HG03103 (cell line): ENCODE data around the gene ARHGAP6.
"Not testable (repeated sequence)": the region's sequence is repeated elsewhere in the genome, so short reads cannot be mapped to it uniquely, and the experiment has no call there.

Source experiments
- ATAC-seq: cut with Tn5 transposase; IDR thresholded peaks from one replicate; pipeline ENCODE4 v1.9.1; 2021; ENCODE audit warnings: low read depth; ENCODE audit not compliant: unreplicated experiment

Gene ARHGAP6

DNA sequence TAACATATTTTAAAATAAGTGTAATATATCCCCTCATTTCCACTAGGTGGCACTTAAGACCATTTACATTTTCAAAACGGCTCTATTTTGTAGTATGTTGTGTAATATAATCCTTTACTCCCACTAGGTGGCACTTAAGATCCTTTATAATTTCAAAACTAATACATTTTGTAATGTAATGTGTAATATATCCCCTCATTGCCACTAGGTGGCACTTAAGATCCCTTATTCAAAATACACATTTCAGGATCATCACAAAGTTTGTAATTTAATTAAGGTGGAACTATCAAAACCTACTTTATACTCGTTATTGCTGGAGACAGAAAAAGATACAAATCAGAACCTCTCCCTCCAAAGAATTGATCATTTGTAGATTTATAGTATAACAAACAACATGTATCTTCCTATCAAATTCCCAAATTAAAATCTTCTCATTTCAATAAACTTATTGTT lies 132.5 kb downstream of the ARHGAP6 start:
- peak; percentile 90 for ATAC-seq

DNA sequence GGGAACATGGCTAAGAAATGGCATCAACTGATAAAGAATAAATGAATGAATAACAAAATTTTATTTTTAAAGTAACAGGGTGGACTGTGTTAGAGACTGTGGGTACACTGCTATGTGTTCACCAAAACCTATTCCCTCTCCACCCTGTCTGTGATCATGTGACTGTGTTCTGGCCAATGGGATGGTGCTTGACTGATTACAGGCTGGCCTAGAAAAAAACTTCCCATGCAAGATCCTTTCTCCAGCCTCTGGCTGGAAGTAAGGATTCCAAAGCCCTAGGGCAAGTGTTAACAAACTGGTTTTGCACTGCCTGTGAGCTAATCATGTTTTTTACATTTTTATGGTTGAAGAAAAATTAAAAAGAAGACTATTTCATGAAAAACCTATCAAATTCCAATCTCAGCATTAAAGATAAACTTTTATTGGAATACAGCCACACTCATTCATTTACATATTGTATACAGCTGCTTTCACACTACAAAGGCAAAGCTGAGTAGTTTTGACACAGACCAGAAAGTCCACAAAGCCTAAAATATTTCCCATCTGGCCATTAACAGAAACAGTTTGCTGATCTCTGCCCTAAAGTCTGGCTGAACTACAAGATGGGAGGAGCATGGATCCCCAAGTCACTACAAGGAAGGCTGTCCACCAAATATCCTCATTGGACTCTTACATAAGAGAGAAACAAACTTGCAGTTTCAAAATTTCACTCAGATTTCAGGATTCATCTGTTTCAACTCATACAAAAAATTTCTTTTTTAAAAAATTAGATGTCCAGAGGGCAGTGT lies 133.2 kb downstream of the ARHGAP6 start:
- ATAC-seq, result no peak

DNA sequence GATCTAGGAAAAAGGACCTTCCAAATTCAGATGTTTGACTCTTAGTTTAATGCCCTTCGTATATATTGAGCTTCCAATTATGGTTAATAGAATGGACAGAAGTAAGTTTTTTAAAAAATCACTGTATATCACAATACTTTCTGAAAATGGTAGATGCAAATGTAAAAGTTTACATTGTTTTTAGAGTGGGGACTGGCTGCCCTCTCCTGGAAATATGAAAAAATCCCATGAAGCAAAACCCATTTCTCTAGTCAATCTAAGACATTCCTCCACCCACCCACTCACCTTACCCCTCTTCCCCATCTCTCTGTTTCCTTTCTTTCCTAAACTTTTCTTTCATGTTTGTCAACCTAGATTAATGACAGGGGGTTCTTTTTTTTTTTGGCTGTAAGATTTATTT lies 134.5 kb downstream of the ARHGAP6 start:
- ATAC-seq, result no peak

DNA sequence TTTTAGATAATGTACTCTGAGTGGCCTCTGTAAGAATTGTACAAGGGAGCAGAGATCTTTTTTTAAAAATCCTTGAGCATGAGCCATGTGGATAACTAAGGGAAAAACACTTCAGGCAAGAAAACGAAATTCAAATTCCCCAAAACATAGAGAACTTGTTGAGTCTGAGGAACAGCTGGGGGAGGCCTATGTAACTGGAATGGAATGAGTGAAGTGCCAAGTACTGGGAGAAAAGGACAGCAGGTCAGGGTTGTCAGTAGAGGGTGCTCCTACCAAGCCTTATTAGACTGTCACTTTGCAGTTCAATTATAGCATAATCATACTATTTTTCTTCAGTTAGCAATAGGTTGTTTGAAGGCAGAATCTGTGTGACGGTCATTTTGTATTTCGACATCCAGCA lies 135.1 kb downstream of the ARHGAP6 start:
- ATAC-seq, result no peak

DNA sequence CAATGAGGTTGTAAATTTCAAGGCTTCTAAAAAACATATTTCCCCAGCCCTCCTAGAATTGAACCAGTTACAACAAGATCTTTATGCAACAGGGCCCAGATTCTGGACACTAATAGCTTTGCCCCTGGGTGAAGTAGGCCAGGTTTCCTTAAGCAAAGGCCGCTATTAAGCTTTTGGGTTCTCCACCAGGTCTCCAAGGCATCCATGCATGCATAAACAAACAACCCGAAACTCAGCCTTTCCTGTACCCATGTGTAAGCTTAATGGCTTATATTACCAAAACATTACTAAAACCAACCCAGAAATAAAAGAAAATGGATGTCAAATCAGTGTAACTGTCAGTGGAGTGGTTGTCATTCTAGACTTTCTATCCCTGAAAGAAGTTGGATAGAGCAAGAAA lies 137.1 kb downstream of the ARHGAP6 start:
- ATAC-seq, result no peak

DNA sequence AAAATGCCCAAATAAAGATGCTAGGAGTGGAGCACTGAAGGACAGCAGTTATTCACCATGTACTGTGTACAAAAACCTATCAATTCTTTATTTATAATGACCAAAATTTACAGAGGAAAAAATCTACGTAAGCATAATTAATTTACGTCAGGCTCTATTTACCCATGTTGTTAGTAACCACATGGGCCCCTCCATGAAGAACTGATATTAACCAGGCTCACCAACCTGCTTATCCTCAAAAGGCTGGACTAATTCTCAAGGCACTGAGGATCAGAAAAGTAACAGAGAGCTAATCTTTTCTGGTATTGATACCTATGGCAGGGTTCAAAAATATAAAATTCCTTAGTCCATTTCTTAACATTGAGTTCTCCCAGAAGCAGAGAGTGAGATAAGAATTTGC lies 140.0 kb downstream of the ARHGAP6 start:
- no peak for ATAC-seq

DNA sequence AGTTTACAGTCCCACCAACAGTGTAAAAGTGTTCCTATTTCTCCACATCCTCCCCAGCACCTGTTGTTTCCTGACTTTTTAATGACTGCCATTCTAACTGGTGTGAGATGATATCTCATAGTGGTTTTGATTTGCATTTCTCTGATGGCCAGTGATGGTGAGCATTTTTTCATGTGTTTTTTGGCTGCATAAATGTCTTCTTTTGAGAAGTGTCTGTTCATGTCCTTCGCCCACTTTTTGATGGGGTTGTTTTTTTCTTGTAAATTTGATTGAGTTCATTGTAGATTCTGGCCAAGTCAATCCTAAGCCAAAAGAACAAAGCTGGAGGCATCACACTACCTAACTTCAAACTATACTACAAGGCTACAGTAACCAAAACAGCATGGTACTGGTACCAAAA lies 146.5 kb downstream of the ARHGAP6 start:
- ATAC-seq, result not testable (repeated sequence)

DNA sequence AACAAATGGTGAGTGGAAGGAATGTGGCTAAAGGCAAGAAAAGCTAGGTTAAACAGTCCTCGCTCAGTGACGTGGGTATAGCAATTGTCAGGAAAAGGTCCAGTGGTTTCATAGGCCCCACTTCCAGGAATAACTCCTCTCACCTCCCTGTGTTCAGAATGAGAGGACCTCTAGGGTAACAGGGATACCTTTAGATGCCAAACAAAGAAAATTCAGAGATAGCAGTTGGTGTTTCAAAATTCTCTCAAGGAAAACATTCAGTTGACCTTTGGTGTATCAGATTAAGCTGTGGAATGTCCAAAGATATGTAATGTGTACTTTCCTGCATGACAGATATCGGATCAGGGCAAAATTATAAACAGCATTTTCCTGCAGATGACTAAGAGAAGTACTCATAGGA lies 155.9 kb downstream of the ARHGAP6 start:
- no peak for ATAC-seq

DNA sequence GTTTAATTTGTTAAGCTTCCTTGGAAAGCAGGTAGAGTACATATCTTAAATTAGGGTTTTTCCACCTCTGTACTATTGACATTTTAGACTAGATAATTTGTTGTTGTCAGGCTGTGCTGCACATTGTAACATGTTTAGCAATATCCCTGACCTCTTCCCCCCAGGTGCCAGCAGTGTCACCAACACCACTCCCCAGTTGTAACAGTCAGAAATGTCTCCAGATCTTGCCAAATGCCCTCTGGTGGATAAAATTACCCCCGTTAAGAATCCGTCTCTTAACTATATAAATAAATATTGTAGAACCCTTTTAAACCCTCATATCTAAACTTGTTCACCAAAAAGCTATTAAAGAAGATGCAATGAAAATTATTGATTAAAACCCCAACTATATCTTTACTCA lies 161.5 kb downstream of the ARHGAP6 start:
- ATAC-seq, result no peak

DNA sequence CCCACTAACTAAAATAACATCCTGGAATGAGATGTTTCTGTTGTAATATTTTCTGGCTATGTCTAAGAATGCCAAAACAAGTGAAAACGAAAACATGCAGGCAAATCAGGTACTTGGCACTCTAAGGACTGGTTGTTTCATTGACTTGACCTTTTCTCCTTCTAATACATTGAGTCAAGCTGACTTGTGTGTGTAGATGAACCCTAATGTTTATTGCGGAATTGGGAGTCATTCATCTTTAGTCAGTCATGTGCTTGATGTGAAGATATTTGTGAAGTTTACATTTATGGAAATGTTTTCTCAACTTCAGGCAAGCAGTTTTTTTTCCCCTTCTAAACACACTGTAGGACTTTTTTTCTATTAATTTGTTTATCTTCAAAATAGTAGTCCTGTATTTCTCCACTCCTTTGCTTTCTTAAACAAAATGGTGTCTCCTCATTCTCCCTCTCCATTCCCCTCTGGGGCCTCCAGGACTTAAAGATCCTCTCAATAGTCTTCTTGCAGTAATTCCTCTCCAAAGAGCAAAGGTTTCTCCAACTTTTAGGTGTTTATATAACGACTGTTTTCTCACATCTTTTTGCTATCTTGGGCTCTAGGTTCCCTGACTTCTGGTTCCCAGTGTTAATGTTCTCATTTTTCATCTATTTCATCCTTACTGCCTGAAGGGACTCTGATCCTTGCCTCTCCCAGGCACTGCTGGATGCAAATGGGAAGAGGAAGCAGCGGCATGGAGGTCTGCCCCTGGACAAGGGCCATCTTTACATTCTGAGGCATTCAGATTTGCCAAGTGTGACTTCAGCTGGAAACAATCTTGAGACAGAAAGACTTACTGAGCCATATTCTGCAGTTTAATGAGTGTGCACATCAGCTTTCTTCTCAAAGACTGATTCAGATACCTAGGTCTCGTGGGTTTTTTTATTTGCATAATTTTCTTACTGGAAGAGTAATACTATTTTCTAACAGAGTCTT lies 166.4 kb downstream of the ARHGAP6 start:
- ATAC-seq, result no peak

DNA sequence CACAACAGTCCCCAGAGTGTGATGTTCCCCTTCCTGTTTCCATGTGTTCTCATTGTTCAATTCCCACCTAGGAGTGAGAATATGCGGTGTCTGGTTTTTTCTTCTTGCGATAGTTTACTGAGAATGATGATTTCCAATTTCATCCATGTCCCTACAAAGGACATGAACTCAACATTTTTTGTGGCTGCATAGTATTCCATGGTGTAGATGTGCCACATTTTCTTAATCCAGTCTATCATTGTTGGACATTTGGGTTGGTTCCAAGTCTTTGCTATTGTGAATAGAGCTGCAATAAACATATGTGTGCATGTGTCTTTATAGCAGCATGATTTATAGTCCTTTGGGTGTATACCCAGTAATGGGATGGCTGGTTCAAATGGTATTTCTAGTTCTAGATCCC lies 174.3 kb downstream of the ARHGAP6 start:
- not testable (repeated sequence) for ATAC-seq

DNA sequence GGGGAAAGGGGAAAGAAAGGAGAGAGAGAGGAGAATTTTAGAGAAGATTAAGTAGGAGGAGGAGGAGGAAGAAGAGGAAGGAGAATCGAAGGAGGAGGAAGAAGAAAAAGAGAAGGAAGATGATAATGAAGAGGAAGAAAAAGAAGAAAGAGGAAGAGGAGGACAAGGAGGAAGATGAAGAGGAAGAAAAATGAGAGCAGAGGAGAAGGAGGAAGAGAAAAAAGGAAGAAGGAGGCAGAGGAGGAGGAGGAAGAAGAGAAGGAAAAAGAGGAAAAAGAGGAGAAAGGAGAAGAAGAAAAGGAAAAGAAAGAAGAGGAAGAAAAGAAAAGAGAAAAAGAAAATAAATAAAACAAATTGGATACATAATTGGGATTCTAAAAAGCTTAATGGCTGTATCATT lies 181.4 kb downstream of the ARHGAP6 start:
- no peak for ATAC-seq

DNA sequence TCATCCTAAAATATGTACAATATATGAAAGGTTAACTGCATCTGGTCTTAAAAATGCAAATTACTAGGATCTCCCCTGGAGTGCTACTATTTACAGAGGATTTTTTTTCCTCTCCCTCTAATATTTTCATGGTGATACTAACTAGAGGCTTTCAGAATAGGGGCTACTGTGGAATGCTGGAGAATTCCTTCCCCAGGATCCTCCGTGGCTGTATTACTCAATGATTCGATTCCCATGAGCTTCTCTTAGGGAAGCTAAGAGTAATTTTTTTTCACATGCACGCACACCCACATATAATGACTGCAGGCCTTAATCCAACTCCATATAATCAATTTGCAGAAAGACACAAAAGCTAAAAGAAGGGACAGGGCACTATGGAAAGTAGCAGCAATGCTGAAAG lies 184.7 kb downstream of the ARHGAP6 start:
- ATAC-seq, result no peak

DNA sequence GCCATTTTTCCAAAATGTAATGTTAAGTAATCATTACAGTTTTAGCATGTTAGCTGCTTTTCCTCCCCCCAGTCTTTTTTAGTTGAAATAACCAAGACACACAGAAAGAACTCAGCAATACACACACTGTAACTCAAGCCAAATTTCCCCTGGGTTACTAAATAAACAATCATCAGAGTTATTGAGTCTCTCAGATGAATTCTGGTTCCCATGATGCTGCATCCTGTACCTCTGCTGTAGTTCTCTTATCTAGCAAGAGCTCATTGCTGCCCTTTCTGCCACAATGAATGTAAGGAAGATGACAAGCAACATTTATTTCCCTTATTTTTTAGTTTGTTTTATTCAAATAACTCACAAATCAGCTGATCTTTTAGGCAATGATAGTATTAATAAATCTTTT lies 185.1 kb downstream of the ARHGAP6 start:
- ATAC-seq, result no peak

DNA sequence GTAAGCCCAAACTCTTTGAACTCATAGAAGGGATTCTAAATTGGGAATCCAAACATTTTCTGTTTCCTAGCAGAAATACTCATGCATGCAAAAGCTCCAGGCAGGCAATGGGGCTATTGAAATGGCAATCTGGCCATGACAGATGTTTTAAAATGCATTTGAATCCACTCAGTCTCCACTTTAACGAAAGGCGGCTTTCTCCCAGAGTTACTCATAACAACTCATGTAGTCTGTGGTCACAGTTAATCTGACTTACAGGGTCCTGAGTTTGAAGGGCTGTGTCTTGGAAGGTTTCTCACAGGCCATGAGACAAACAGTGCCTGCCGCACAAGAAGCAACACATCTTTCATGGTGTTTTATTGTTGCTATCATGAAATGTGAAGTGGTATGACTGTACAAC lies 186.8 kb downstream of the ARHGAP6 start:
- ATAC-seq, result no peak

DNA sequence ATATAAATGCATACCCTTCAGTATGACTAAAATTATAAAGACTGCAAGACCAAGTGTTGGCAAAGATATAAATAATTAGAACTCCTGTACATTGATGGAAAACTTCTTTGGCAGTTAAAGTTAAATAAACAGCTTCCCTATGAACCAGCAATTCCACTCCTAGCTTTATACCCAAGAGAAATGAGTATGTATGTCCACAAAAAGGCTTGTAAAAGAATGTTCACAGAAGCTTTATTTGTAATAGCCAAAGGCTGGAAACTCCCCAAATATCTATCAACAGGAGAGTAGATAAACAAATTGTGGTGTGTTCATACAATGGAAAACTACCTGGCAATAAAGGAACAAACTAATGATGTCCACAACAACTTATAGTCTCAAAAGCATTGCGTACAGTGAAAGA lies 187.7 kb downstream of the ARHGAP6 start:
- no peak for ATAC-seq

DNA sequence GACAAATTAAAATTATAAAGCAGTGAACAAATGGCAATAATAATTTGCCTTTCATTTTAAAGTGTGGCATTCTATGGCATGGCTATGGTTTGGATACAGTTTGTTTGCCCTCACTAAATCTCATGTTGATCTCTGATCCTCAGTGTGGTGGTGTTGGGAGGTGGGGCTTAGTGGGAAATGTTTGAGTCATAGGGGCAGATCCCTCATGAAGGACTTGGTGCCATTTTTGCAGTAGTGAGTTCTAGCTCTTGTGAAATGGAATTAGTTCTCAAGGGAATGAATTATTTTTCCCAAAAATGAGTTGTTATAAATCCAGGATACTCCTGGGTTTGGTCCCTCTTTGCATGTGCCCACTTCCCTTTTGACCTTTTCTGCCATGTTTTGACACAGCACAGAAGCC lies 191.1 kb downstream of the ARHGAP6 start:
- ATAC-seq, result no peak

DNA sequence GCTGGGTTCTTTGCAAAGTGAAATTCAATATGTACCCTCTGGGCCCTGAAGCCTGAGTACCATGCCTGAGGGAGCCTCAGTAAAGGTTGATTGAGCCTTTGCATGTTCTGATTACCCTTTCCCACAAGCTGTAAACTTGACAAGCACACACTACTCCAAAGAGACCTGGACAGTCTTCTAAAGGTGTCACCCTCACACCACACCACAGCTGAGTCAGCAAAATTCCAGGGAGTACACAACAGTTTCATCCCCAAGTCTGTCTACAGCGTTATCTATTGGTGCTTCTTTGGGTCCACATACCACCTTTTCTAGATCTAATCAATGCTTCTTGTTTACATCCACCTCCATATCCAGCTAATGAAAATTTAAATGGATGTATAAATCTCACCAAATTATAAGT lies 191.7 kb downstream of the ARHGAP6 start:
- ATAC-seq, result no peak

DNA sequence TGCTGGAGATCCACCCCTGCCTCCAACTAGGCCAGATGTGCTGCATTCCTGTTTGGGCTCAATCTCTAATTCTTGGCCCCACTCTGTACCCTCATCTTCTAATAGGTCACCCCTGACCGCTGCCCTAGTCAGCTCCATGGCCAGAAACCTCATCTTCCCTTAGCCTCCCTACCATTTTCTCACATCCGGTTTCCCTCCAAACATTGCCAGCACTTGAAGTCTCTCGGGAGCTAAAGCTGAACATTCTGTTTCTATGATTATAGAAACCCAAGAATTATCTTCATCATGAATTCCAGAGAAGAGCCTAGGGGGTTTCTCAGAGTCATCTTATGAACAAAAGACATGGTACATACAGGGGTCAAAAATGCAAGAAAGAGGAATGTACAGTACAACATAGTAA lies 192.8 kb downstream of the ARHGAP6 start:
- no peak for ATAC-seq

DNA sequence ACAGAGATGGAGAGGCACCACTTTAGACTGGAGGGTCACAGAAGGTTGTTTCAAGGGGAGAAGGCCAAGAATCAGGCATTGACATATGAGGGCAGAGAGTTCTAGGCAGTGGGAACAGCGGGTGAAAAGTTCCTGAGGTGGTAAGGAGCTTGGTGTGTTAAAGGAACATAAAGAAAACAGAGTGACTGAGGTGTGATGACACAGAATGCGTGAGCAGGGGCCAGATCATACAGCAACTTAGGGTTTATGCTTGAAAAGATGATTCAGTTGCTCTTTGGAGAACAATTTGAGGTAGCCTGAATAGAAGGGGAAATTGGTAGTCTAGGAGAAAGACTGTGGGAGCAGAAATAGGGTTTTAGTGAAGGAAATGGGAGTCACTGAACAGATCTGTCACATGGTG lies 193.3 kb downstream of the ARHGAP6 start:
- ATAC-seq, result no peak

DNA sequence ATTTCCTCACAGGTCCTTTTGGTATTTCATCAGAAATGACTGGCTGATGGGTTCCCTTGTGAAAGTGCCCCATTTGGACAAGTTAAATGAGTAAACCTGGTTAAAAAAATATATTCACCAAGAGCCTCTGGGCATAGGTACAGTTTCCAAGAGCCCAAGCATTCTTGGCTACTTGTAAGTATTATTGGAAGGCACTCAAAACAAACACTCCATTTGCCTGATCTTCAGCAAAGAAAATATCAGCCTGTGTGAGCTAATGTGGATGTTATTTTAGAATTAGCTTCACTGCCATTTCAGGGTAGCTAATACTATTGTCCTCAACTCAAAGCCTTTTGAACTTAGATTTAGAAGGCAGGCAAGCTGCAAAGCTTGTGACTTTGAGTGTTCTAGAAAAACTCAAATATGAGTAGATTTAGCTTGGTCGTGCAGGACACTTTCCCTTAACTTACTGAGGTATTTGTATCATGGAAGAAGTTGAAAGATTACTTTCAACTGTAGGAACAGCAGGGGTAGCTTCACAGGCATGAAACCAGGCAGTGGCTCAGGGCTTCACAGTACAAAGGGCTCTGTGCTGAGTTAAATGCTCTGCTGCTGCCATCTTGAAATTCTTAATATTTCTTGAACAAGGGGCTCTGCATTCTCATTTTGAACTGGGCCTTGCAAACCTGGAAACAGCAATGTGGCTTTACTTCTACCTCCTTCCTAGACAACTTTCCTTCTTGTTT lies 195.3 kb downstream of the ARHGAP6 start:
- no peak for ATAC-seq
